BLaER1 (cell line): ENCODE measurements around the gene SNAI3.

ENCODE experiments used
- H3K27ac ChIP-seq: shearing (Covaris generic); formaldehyde crosslinking; 2 replicates; pipeline ENCODE4 v1.8.1; 2022
- H3K27me3 ChIP-seq: shearing (Covaris generic); formaldehyde crosslinking; 2 replicates; pipeline ENCODE4 v1.8.1; 2022
- H3K36me3 ChIP-seq: shearing (Covaris generic); formaldehyde crosslinking; 2 replicates; pipeline ENCODE4 v1.8.1; 2022
- H3K4me1 ChIP-seq: shearing (Covaris generic); formaldehyde crosslinking; 2 replicates; pipeline ENCODE4 v1.8.1; 2022
- H3K4me2 ChIP-seq: shearing (Covaris generic); formaldehyde crosslinking; 2 replicates; pipeline ENCODE4 v1.8.1; 2022
- H3K4me3 ChIP-seq: shearing (Covaris generic); formaldehyde crosslinking; 2 replicates; pipeline ENCODE4 v1.8.1; 2022
- H3K9ac ChIP-seq: shearing (Covaris generic); formaldehyde crosslinking; 2 replicates; pipeline ENCODE4 v1.8.1; 2022
- H3K9me3 ChIP-seq: shearing (Covaris generic); formaldehyde crosslinking; 2 replicates; pipeline ENCODE4 v1.8.1; 2022
- H4K20me1 ChIP-seq: shearing (Covaris generic); formaldehyde crosslinking; 2 replicates; pipeline ENCODE4 v1.8.1; 2022
- Cebpa-rat ChIP-seq: shearing (Covaris generic); IDR thresholded peaks from 2 replicates; pipeline ENCODE4 v1.8.1; 2022

SNAI3 gene

GRCh38 chr16:88638323-88639230 lies 47.7 kb downstream of the SNAI3 start, which contains the start of gene IL17C:
TSS of gene IL17C (plus strand) at chr16:88638572. CDS start at chr16:88638642, 70 bp downstream.
- no peak for TF ChIP-seq Cebpa-rat
- H3K36me3 ChIP-seq = peaks cover 12% of the 10 kb centered on the region
- H3K9me3 ChIP-seq = no peaks in the 10 kb centered on the region
- H3K27ac ChIP-seq = no peak within 1 kb of the TSS
- peaks cover 96% of the 10 kb centered on the region for H3K4me1 ChIP-seq
- no peak within 1 kb of the TSS for H3K4me3 ChIP-seq
- peaks cover 84% of the 10 kb centered on the region for H4K20me1 ChIP-seq
- peak within 1 kb of the TSS; percentile 75 for H3K4me2 ChIP-seq
- peaks cover 71% of the 10 kb centered on the region for H3K27me3 ChIP-seq
- H3K9ac ChIP-seq = no peak within 1 kb of the TSS

- no peak for TF ChIP-seq Cebpa-rat
- H3K4me2 ChIP-seq = peak overlapping the region; percentile 96
- H3K27me3 ChIP-seq = peaks cover 67% of the 10 kb centered on the region
- H3K4me1 ChIP-seq = peaks cover 97% of the 10 kb centered on the region
- H3K9me3 ChIP-seq = no peaks in the 10 kb centered on the region
- no peak overlapping the region for H3K27ac ChIP-seq
- peaks cover 78% of the 10 kb centered on the region for H4K20me1 ChIP-seq
- H3K36me3 ChIP-seq = peaks cover 10% of the 10 kb centered on the region
- H3K9ac ChIP-seq = no peak overlapping the region
- no peak overlapping the region for H3K4me3 ChIP-seq
Observed at GRCh38 chr16:88636488-88637265, 49.6 kb downstream of the SNAI3 start.

GRCh38 chr16:88635671-88636319 lies 50.5 kb downstream of the SNAI3 start:
- no peak for TF ChIP-seq Cebpa-rat
- Histone ChIP-seq H3K9ac (no peak overlapping the region), H3K9me3 (no peaks in the 10 kb centered on the region), H3K27ac (no peak overlapping the region), H3K36me3 (peaks cover 18% of the 10 kb centered on the region), H3K4me1 (peaks cover 100% of the 10 kb centered on the region), H3K4me3 (no peak overlapping the region), H3K27me3 (peaks cover 59% of the 10 kb centered on the region), H4K20me1 (peaks cover 69% of the 10 kb centered on the region), H3K4me2 (peak overlapping the region; percentile 96)

- Histone ChIP-seq H3K9ac (peak overlapping the region; percentile 73), H3K4me2 (peak overlapping the region; percentile 96), H3K27ac (peak overlapping the region; percentile 85), H3K4me1 (peaks cover 100% of the 10 kb centered on the region), H4K20me1 (peaks cover 63% of the 10 kb centered on the region), H3K36me3 (peaks cover 24% of the 10 kb centered on the region), H3K9me3 (no peaks in the 10 kb centered on the region), H3K4me3 (peak overlapping the region; percentile 65), H3K27me3 (peaks cover 53% of the 10 kb centered on the region)
- no peak for TF ChIP-seq Cebpa-rat
Observed at GRCh38 chr16:88634994-88635670, 51.2 kb downstream of the SNAI3 start.

- Histone ChIP-seq H3K9me3 (no peaks in the 10 kb centered on the region), H3K36me3 (peaks cover 32% of the 10 kb centered on the region), H3K4me3 (peak overlapping the region; percentile 65), H3K4me1 (peaks cover 100% of the 10 kb centered on the region), H4K20me1 (peaks cover 55% of the 10 kb centered on the region), H3K27ac (peak overlapping the region; percentile 85), H3K27me3 (peaks cover 45% of the 10 kb centered on the region), H3K9ac (peak overlapping the region; percentile 73), H3K4me2 (peak overlapping the region; percentile 96)
- TF ChIP-seq Cebpa-rat = 0 out of 2 replicates have a peak, but pooled peaks have one; percentile 43
Observed at GRCh38 chr16:88634141-88634993, 51.9 kb downstream of the SNAI3 start.

GRCh38 chr16:88633684-88634140 lies 52.6 kb downstream of the SNAI3 start:
- Histone ChIP-seq H3K4me2 (peak overlapping the region; percentile 96), H4K20me1 (peaks cover 49% of the 10 kb centered on the region), H3K9me3 (no peaks in the 10 kb centered on the region), H3K27ac (peak overlapping the region; percentile 85), H3K4me1 (peaks cover 100% of the 10 kb centered on the region), H3K9ac (peak overlapping the region; percentile 73), H3K27me3 (peaks cover 38% of the 10 kb centered on the region), H3K36me3 (peaks cover 35% of the 10 kb centered on the region), H3K4me3 (peak overlapping the region; percentile 65)
- no peak for TF ChIP-seq Cebpa-rat

- no peak for TF ChIP-seq Cebpa-rat
- Histone ChIP-seq H3K4me1 (peaks cover 100% of the 10 kb centered on the region), H3K9ac (peak overlapping the region; percentile 34; the same call in 1 of the 2 replicates), H3K27me3 (peaks cover 27% of the 10 kb centered on the region), H3K4me3 (no peak overlapping the region), H3K27ac (peak overlapping the region; percentile 53), H3K9me3 (no peaks in the 10 kb centered on the region), H3K4me2 (peak overlapping the region; percentile 96), H3K36me3 (peaks cover 35% of the 10 kb centered on the region), H4K20me1 (peaks cover 37% of the 10 kb centered on the region)
Observed at GRCh38 chr16:88632587-88632930, 53.7 kb downstream of the SNAI3 start.

- no peak for TF ChIP-seq Cebpa-rat
- Histone ChIP-seq H4K20me1 (peaks cover 33% of the 10 kb centered on the region), H3K27me3 (peaks cover 22% of the 10 kb centered on the region), H3K9ac (peak overlapping the region; percentile 34), H3K4me3 (no peak overlapping the region), H3K9me3 (no peaks in the 10 kb centered on the region), H3K4me2 (peak overlapping the region; percentile 96), H3K36me3 (peaks cover 35% of the 10 kb centered on the region), H3K4me1 (peaks cover 100% of the 10 kb centered on the region), H3K27ac (peak overlapping the region; percentile 53)
Observed at GRCh38 chr16:88631920-88632586, 54.3 kb downstream of the SNAI3 start.
